ENCODE measurements around the gene IMMP1L. TPM values are rescaled to one million over a fixed set of nuclear protein-coding genes. Genes with fewer than 3 reads are reported as not detected.

The IMMP1L gene
- total RNA-seq, 1 donor from 2014 or later, result 35.2 TPM

- peaks cover 6% of the 10 kb centered on the region for H3K4me1 Mint-ChIP-seq (ENCODE audit: unreplicated experiment)
- no peak overlapping the region for H3K4me3 Mint-ChIP-seq
- peaks cover 4% of the 10 kb centered on the region for H3K9me3 Mint-ChIP-seq
- H3K27me3 Mint-ChIP-seq, result no peaks in the 10 kb centered on the region
- H3K27ac Mint-ChIP-seq, result no peak overlapping the region
- peaks cover 12% of the 10 kb centered on the region for H3K36me3 Mint-ChIP-seq
- no peak for DNase-seq (ENCODE audit: extremely low spot score, unreplicated experiment)
- TF ChIP-seq CTCF (conservative IDR thresholded peaks at IDR 0.05), result no peak
Observed at GRCh38 chr11:31412946-31413345, 96.5 kb downstream of the IMMP1L start.

GRCh38 chr11:31408201-31408600, 101.2 kb downstream of the IMMP1L start:
- DNase-seq (ENCODE audit: extremely low spot score, unreplicated experiment), result no peak
- Mint-ChIP-seq H3K27ac (no peak overlapping the region), H3K36me3 (peaks cover 9% of the 10 kb centered on the region), H3K4me3 (no peak overlapping the region), H3K9me3 (peaks cover 4% of the 10 kb centered on the region), H3K4me1 (ENCODE audit: unreplicated experiment) (peaks cover 5% of the 10 kb centered on the region), H3K27me3 (no peaks in the 10 kb centered on the region)
- no peak for TF ChIP-seq CTCF (conservative IDR thresholded peaks at IDR 0.05)

- no peak overlapping the region for H3K27ac Mint-ChIP-seq
Observed at GRCh38 chr11:31404614-31405013, 104.8 kb downstream of the IMMP1L start.

GRCh38 chr11:31397239-31397834, 112.1 kb downstream of the IMMP1L start:
- H3K4me1 Mint-ChIP-seq (ENCODE audit: unreplicated experiment), result no peaks in the 10 kb centered on the region
- no peak for DNase-seq (ENCODE audit: extremely low spot score, unreplicated experiment)
- H3K9me3 Mint-ChIP-seq, result no peaks in the 10 kb centered on the region
- no peak overlapping the region for H3K27ac Mint-ChIP-seq
- H3K27me3 Mint-ChIP-seq, result no peaks in the 10 kb centered on the region
- TF ChIP-seq CTCF (conservative IDR thresholded peaks at IDR 0.05), result peak; percentile 82
- peaks cover 18% of the 10 kb centered on the region for H3K36me3 Mint-ChIP-seq
- H3K4me3 Mint-ChIP-seq, result no peak overlapping the region

More at GRCh38 chr11:31404614-31405013, 104.8 kb downstream of the IMMP1L start:
- Mint-ChIP-seq H3K4me1 (ENCODE audit: unreplicated experiment) (peaks cover 6% of the 10 kb centered on the region), H3K4me3 (no peak overlapping the region), H3K36me3 (peaks cover 18% of the 10 kb centered on the region), H3K27me3 (no peaks in the 10 kb centered on the region), H3K9me3 (no peaks in the 10 kb centered on the region)
- DNase-seq (ENCODE audit: extremely low spot score, unreplicated experiment), result no peak
- peak; percentile 19 for TF ChIP-seq CTCF (conservative IDR thresholded peaks at IDR 0.05)

- Mint-ChIP-seq H3K4me3 (no peak overlapping the region), H3K27ac (no peak overlapping the region), H3K9me3 (peaks cover 18% of the 10 kb centered on the region), H3K27me3 (no peaks in the 10 kb centered on the region), H3K4me1 (ENCODE audit: unreplicated experiment) (no peaks in the 10 kb centered on the region), H3K36me3 (peaks cover 11% of the 10 kb centered on the region)
- DNase-seq (ENCODE audit: extremely low spot score, unreplicated experiment), result no peak
- TF ChIP-seq CTCF (conservative IDR thresholded peaks at IDR 0.05), result no peak
Observed at GRCh38 chr11:31387379-31387778, 122.0 kb downstream of the IMMP1L start.
